CMK (cell line): Measurements from ENCODE around the gene HNRNPLL.

ENCODE experiments used
- DNase-seq: peaks from one replicate; pipeline ENCODE4 v3.0.0-alpha.2; 2010; ENCODE audit warnings: low read depth

HNRNPLL gene

GRCh38 chr2:38592951-38593350 lies 9.8 kb downstream of the HNRNPLL start:
- DNase-seq, result no peak

GRCh38 chr2:38591152-38591551 lies 11.6 kb downstream of the HNRNPLL start:
- no peak for DNase-seq

DNA sequence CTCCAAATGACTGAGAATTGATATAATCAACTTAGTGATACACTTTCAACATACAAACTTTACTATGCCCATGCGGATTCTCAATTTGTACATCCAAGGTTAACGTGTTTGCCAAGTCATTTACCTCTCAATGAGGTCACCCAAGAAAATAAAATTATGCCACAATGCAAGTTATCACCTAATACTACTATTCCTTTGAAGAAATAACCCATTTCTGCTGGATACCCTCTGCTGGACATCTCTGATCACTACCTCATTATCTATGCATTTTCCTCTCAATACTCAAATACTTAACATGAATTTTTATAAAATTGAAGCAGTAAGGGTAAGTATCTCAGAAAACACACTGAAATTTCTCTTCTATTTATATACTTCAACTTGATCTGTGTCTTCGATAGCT lies 12.7 kb downstream of the HNRNPLL start:
- no peak for DNase-seq

DNA sequence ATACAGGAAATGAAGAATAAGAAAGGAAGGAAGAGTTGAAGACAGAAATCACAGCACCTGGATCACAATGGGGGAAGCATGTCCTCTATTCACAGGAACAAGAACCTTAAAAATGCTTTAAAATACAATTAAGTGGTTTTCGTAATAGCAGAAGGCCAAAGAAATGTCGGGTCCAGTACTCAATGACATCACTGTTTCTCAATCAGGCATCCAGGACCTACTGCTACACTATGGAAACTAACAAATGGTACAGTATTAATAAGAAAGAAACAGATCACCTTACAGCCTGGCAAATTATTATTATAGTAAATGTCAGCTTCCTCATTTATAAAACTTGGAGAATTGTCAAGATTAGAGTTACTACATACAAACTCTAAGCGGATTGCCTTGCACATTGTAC lies 15.8 kb downstream of the HNRNPLL start:
- no peak for DNase-seq

DNA sequence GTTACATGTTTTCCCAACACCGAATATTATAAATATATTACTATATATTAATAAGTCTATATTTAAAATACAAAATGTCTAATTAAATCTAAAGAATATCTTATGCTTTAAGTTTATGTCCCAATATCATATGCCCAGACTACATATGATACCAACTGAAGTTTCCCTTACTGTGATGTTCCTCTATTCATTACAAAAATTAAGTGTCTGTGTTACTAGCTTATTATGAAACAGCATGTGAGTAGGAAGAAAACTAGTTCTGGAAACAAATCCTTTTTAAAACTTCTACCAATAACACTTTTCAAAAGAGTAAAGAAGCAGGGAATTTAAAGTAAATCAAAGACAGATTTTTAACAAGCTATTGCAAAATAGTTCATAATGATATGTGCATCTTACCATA lies 17.8 kb downstream of the HNRNPLL start:
- DNase-seq, result no peak

DNA sequence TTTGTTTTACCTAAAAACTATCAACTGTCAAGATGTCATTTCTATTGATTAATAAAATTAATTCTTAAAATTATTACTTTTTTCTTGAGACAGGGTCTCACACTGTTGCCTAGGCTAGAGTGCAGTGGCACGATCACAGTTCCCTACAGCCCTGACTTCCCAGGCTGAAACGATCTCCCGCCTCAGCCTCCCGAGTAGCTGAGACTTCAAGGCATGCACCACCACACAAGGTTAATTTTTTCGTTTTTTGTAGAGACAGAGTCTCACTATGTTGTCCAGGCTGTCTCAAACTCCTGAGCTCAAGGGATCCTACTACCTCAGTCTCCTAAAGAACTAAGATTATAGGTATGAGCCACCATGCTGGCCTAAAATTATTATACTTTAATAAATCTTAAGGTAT lies 18.7 kb downstream of the HNRNPLL start:
- DNase-seq, result no peak

GRCh38 chr2:38583524-38583923 lies 19.2 kb downstream of the HNRNPLL start:
- no peak for DNase-seq

DNA sequence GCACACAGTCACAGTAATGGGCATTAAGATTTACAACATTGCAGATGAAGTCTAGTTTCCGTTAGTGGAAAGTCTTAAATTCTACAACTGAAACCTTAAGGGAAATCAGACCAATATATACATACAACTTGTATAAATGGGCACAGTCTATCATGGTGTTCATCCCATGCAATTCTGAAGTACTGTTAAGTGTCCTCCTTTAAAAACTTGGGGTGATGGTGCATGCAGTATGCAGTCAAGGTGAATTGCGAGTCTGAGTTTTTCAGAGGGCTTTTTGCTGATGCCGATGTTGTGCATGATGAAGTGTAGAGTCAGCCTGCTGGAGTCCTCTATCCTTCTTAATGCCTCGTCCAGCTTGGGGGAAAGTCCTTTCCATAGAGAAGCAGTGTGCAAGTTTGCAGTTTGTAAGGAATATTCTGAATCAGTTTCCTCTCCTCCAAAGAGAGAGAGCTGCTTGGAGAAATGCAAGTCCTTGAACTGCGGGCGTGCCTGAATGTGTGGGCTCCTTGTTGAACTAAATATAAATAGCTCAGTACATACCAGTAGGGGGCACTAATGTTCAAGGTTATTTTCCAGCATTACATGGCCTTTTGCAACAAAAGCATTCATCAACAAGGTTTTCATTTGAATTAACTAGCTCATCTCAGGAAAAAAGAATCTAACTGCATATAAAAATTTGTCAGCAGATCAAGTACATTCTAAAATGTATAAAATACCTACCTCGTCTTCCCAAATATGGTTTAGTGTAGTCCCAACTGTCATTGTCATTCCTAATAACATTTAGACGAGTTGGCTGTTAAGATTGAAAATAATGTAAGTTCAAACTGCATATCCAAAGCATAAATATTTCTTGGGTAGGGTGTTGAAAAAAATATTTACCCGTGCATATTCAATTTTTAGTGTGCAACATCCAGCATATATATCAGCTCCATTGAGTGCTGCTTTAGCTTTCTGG lies 21.3 kb downstream of the HNRNPLL start:
- peak; percentile 45 for DNase-seq

DNA sequence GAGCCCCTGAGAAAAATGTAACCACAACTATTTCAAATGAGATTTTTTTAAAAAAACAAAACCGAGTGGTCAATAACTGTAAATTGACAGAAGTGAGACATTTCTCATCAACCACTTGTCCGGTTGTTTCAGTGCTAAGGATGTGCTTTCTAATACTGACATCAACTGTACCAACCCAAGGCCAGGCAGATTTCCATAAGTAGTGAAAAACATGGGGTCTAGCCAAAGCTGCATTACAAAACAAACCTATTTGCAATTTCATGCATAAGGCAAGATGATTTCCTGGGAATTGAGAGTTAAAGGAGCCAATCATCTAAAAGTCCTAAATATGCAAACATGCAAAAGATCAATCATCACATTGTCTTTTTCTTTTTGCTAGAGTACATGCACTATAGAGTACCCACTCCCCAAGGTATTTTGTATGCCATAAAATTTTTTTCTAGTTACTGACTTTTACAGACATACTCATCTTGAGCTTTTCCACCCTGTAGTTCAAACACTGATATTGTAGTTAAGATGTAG lies 22.6 kb downstream of the HNRNPLL start:
- DNase-seq, result no peak

GRCh38 chr2:38578832-38579231 lies 23.9 kb downstream of the HNRNPLL start:
- DNase-seq, result no peak

DNA sequence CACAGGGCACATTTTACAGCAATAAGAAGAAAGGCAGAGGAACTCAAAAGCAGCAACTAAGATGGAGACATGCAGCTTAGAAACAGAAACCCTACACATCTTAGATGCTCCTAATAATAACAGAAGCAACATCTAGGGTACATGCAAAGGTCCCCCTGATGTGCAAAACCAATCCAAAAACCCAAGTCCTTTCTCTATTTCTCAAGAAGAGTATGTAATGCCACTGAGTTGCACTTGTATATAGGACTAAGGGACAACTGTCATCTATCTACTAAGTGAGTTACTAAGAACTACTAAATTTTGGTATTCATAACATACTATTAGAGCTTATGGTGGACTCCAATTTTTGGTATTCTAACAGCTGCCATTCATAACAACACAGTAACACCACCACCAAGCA lies 28.4 kb downstream of the HNRNPLL start:
- no peak for DNase-seq

DNA sequence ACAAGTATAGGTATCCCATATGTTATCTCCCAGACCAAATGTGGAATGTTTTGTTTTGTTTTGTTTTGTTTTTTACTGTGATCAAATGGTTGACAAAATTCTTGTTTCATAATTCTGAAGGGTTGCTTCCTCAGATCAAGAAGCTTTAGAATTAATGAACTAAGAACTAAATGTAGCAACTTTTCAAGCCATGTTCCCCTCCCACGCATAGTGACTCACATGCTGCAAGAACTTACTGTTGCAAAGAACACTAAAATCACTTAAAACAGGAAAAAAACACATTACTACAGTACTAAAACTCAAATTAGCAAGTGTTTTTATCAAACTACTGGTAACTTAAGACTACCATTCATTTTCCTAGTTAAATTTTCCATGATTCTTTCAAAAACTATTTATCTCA lies 30.6 kb downstream of the HNRNPLL start:
- DNase-seq, result no peak

GRCh38 chr2:38571193-38571592 lies 31.5 kb downstream of the HNRNPLL start:
- DNase-seq, result no peak

DNA sequence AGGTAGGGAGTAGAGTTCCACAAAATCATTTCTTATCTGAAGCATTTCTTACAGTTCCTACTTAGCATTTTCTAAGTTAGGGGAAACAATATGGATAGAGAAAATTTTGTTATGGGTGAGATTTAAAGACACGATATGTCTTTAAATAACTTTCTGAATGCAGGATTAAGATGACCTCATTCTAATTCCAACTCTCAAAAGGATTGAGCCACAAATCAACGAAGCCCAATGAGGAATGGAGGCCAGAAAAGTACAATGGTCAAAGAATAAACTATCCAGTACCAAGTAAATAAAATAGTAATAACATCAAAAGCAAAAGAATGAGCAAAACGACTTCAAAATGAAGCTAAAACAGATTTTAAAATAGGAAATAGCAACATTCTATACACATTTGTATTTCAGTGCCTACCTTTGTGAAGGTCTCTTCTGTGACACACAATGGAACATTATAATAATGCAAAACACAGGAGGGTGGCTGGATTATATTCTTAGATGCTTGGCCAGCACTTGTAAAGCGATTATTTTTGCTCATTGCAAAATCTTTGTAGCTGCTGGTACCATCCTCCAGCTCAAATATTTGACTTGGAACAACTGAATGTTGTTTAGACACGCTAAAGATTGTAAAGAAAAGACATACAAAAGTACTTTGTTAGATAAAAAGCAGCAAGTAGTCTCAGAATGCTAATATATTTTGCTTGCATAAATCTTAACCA lies 33.8 kb downstream of the HNRNPLL start:
- no peak for DNase-seq

DNA sequence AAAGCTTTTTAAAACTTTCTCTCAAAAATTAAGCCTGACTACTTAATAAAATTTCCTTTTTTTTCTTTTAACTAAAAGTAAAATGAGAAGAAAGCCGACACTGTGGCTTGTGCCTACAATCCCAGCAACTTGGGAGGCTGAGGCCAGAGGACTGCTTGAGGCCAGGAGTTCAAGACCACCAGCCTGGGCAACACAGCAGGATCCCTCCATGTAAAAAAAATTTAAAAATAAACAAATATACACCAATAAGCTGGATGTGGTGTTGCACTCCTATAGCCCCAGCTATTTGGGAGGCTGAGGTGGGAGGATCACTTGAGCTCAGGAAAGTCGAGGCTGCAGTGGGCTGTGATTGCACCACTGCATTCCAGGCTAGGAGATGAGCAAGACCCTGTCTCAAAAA lies 37.4 kb downstream of the HNRNPLL start:
- no peak for DNase-seq

GRCh38 chr2:38561691-38562090 lies 41.0 kb downstream of the HNRNPLL start:
- no peak for DNase-seq

DNA sequence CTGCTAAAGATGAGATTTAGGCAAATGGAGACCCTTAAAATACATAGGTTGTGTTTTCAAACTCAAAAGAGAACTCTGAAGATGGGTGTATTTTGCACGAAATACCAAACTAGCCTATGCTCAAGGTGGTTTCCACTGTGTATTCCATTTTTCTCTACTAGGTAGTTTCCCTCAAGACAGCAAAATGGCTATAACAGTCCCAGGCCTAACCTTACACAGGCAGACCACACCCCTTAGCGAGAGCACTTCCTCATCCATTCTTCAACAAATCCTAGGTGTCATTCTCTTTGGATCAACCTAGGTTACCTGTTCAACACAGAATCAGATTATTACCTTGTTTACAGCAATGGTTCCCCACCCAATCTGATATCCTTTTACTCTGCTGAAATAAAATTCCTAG lies 42.6 kb downstream of the HNRNPLL start:
- no peak for DNase-seq

DNA sequence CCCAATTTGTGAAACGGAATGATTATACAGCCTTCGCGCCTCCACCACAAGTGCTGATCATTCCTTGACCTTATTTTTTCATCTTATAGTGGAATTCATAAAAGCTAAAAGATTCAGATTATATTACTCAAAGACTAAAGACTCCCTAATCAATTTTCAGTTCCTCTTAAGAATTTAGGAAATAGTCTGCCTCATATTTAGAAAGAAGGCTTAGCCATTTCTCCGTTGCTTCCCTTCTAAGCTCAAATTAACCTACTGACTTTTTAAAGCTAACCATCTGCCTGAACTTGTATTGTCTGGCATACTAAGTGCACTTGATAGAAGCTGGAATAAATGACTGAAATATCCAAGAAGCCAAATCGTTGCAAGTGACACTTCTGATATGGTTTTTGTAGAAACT lies 44.7 kb downstream of the HNRNPLL start:
- no peak for DNase-seq

GRCh38 chr2:38557217-38557616 lies 45.5 kb downstream of the HNRNPLL start:
- no peak for DNase-seq

DNA sequence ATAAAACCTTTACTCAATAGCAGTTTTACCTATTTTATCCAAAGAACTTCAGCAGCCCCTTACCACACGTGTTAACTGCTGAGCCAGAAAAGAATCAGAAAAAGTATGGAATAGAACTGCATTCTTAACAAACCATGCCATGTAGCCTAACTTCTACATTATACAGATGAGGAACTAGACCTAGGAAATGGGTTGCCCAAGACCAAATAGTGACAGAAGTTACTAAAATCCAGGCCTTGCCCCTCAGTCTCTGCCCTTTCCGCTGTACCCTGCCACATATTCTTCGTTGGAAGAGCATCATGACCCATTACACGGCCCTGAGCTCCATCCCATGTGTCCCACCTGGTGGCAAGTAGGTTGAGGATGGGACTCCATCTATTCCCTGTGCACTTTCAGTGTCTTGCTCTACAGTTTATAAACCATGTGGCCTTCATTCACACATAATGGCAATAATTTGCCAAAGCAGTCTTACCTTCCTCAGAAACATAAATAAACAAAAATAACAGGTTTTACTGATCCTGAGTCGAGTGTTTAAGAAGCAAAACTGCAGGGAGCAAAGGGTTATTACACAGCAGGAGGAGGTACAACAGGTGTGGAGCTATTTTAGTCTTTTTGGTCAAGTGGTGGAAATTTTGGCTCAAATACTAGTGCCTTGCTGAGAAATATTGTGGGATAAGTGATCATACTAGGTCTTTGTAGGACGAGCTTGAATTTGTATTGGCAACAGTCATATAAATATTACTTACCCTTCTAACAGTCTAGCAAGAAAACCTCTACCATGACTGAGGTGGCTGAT lies 46.5 kb downstream of the HNRNPLL start:
- DNase-seq, result no peak

GRCh38 chr2:38554973-38555595 lies 47.6 kb downstream of the HNRNPLL start:
- DNase-seq, result no peak

- DNase-seq, result no peak
These were observed 49.2 kb downstream of the HNRNPLL start for GRCh38 chr2:38553554-38553953.
